WERI-Rb-1 (cell line): ENCODE measurements around the gene NPAS3.

Experiments used
- DNase-seq: peaks from one replicate; pipeline ENCODE4 v3.0.0-alpha.2; 2020
- H3K27ac ChIP-seq: fragments of 250-450 bp; sonication (Bioruptor Pico); 2 replicates; pipeline ENCODE4 v1.5.1; 2020; ENCODE audit warnings: mild to moderate bottlenecking, moderate library complexity
- H3K27me3 ChIP-seq: fragments of 250-450 bp; sonication (Bioruptor Pico); 2 replicates; pipeline ENCODE4 v1.5.1; 2021; ENCODE audit warnings: mild to moderate bottlenecking, low read depth, moderate library complexity; ENCODE audit not compliant: insufficient read depth, severe bottlenecking
- H3K36me3 ChIP-seq: fragments of 250-450 bp; sonication (Bioruptor Pico); 2 replicates; pipeline ENCODE4 v1.5.1; 2020; ENCODE audit warnings: mild to moderate bottlenecking, moderate library complexity
- H3K4me3 ChIP-seq: 2 replicates; pipeline ENCODE4 v1.5.1; 2011; ENCODE audit warnings: low read depth, mild to moderate bottlenecking, control low read depth, low read length
- H3K9me3 ChIP-seq: fragments of 250-450 bp; sonication (Bioruptor Pico); 2 replicates; pipeline ENCODE4 v1.5.1; 2021; ENCODE audit warnings: mild to moderate bottlenecking, moderate library complexity; ENCODE audit not compliant: severe bottlenecking
- CTCF ChIP-seq: IDR thresholded peaks from 2 replicates; pipeline ENCODE4 v1.5.1; 2011; ENCODE audit warnings: low read depth, mild to moderate bottlenecking, control low read depth, inconsistent platforms, low read length

Gene NPAS3

GRCh38 chr14:33809396-33809981 lies 870.8 kb downstream of the NPAS3 start:
- no peak for DNase-seq
- no peaks in the 10 kb centered on the region for H3K27me3 ChIP-seq
- H3K36me3 ChIP-seq = no peaks in the 10 kb centered on the region
- no peaks in the 10 kb centered on the region for H3K9me3 ChIP-seq
- H3K4me3 ChIP-seq = no peak overlapping the region
- no peak overlapping the region for H3K27ac ChIP-seq
- TF ChIP-seq CTCF = no peak

GRCh38 chr14:33810308-33810707 lies 871.6 kb downstream of the NPAS3 start:
- no peaks in the 10 kb centered on the region for H3K36me3 ChIP-seq
- no peak for TF ChIP-seq CTCF
- no peak for DNase-seq
- no peak overlapping the region for H3K27ac ChIP-seq
- no peak overlapping the region for H3K4me3 ChIP-seq
- H3K27me3 ChIP-seq = no peaks in the 10 kb centered on the region
- H3K9me3 ChIP-seq = no peaks in the 10 kb centered on the region

- Histone ChIP-seq H3K36me3 (no peaks in the 10 kb centered on the region), H3K27me3 (no peaks in the 10 kb centered on the region), H3K9me3 (no peaks in the 10 kb centered on the region), H3K27ac (no peak overlapping the region), H3K4me3 (no peak overlapping the region)
- DNase-seq = no peak
- TF ChIP-seq CTCF = no peak
Measured at GRCh38 chr14:33811721-33812120, 873.0 kb downstream of the NPAS3 start.

- H3K27me3 ChIP-seq = no peaks in the 10 kb centered on the region
- no peaks in the 10 kb centered on the region for H3K36me3 ChIP-seq
- H3K9me3 ChIP-seq = no peaks in the 10 kb centered on the region
- TF ChIP-seq CTCF = no peak
- no peak for DNase-seq
- no peak overlapping the region for H3K27ac ChIP-seq
- no peak overlapping the region for H3K4me3 ChIP-seq
Measured at GRCh38 chr14:33812181-33812580, 873.5 kb downstream of the NPAS3 start.

GRCh38 chr14:33812601-33813000 lies 873.9 kb downstream of the NPAS3 start:
- H3K9me3 ChIP-seq = no peaks in the 10 kb centered on the region
- no peak overlapping the region for H3K4me3 ChIP-seq
- H3K27me3 ChIP-seq = no peaks in the 10 kb centered on the region
- DNase-seq = no peak
- H3K27ac ChIP-seq = no peak overlapping the region
- no peaks in the 10 kb centered on the region for H3K36me3 ChIP-seq
- no peak for TF ChIP-seq CTCF

- TF ChIP-seq CTCF = no peak
- no peak for DNase-seq
- H3K27me3 ChIP-seq = no peaks in the 10 kb centered on the region
- no peaks in the 10 kb centered on the region for H3K9me3 ChIP-seq
- no peaks in the 10 kb centered on the region for H3K36me3 ChIP-seq
- H3K4me3 ChIP-seq = no peak overlapping the region
- H3K27ac ChIP-seq = no peak overlapping the region
Measured at GRCh38 chr14:33814010-33814409, 875.3 kb downstream of the NPAS3 start.
